Mesodermal cell (in vitro differentiated cells): Measurements from ENCODE around the gene MKNK1.

Source experiments
- H3K27ac ChIP-seq: 2 replicates; pipeline ENCODE4 v1.7.0; 2013; ENCODE audit warnings: mild to moderate bottlenecking, low read depth, low read length, moderate library complexity; ENCODE audit not compliant: severe bottlenecking
- H3K36me3 ChIP-seq: 2 replicates; pipeline ENCODE4 v1.7.1; 2013; ENCODE audit warnings: mild to moderate bottlenecking, low read length, moderate library complexity; ENCODE audit not compliant: control insufficient read depth, insufficient read depth
- H3K4me1 ChIP-seq: one replicate; pipeline ENCODE4 v1.7.1; 2013; ENCODE audit warnings: mild to moderate bottlenecking, low read length; ENCODE audit not compliant: insufficient read depth, control insufficient read depth, poor library complexity, severe bottlenecking
- H3K4me3 ChIP-seq: 2 replicates; pipeline ENCODE4 v1.7.0; 2013; ENCODE audit warnings: low read length, control low read depth, mild to moderate bottlenecking; ENCODE audit not compliant: insufficient read depth, poor library complexity, severe bottlenecking; ENCODE audit errors: extremely low read depth
- H3K9me3 ChIP-seq: 2 replicates; pipeline ENCODE4 v1.7.1; 2013; ENCODE audit warnings: mild to moderate bottlenecking, low read length, moderate library complexity; ENCODE audit not compliant: control insufficient read depth
- WGBS, 2 experiments: methylation state at CpG; one replicate each; pipeline ENCODE4 v1.1.5; 2013; ENCODE audit warnings: missing lambda C conversion rate in 2 of 2; ENCODE audit not compliant: insufficient coverage in 2 of 2; 5-methylcytosine and 5-hydroxymethylcytosine counted together

Gene MKNK1

DNA sequence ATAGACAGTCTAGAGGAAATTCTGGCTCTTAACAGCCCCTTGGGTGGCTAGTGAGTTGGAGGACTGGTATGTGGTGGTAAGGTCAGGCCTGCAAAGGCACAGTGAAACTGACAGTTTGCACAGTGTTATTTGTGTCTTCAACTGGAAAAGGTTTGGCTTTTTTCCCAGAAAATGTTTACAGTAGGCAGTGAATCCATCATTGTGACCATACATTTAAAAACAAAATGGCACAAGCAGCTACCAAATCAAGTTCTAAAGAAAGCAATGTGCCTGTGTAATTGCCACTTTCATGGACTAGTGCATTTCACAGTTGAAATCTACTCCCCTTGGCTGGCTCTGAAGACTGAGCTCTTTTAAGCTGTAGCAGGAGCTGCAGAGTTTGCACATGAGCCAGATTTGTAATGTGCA lies 39.3 kb upstream of the MKNK1 start:
- no peak overlapping the region for H3K4me3 ChIP-seq
- H3K36me3 ChIP-seq: peaks cover 20% of the 10 kb centered on the region
- H3K27ac ChIP-seq: no peak overlapping the region
- no peaks in the 10 kb centered on the region for H3K4me1 ChIP-seq
- no peaks in the 10 kb centered on the region for H3K9me3 ChIP-seq

- Histone ChIP-seq H3K4me1 (no peaks in the 10 kb centered on the region), H3K36me3 (peaks cover 9% of the 10 kb centered on the region), H3K27ac (no peak overlapping the region), H3K4me3 (no peak overlapping the region), H3K9me3 (no peaks in the 10 kb centered on the region)
Observed at GRCh38 chr1:46642115-46642680, 38.1 kb upstream of the MKNK1 start.

- Histone ChIP-seq H3K4me1 (no peaks in the 10 kb centered on the region), H3K27ac (no peak overlapping the region), H3K4me3 (no peak overlapping the region), H3K9me3 (no peaks in the 10 kb centered on the region), H3K36me3 (peaks cover 20% of the 10 kb centered on the region)
- WGBS, 2 experiments: 100% methylated on average over 1 of the region's 1 CpG; no CpG with 5 or more reads in 1 of the 2 experiments
Observed at GRCh38 chr1:46639547-46639946, 35.5 kb upstream of the MKNK1 start.

- H3K36me3 ChIP-seq: peaks cover 26% of the 10 kb centered on the region
- no peak overlapping the region for H3K4me3 ChIP-seq
- H3K27ac ChIP-seq: no peak overlapping the region
- no peaks in the 10 kb centered on the region for H3K9me3 ChIP-seq
- no peaks in the 10 kb centered on the region for H3K4me1 ChIP-seq
Observed at GRCh38 chr1:46638921-46639320, 34.9 kb upstream of the MKNK1 start.

- H3K36me3 ChIP-seq: peaks cover 33% of the 10 kb centered on the region
- 0% methylated on average over 1 of the region's 2 CpGs; no CpG with 5 or more reads in 1 of the 2 experiments for WGBS, 2 experiments
Observed at GRCh38 chr1:46637444-46638083, 33.5 kb upstream of the MKNK1 start.

DNA sequence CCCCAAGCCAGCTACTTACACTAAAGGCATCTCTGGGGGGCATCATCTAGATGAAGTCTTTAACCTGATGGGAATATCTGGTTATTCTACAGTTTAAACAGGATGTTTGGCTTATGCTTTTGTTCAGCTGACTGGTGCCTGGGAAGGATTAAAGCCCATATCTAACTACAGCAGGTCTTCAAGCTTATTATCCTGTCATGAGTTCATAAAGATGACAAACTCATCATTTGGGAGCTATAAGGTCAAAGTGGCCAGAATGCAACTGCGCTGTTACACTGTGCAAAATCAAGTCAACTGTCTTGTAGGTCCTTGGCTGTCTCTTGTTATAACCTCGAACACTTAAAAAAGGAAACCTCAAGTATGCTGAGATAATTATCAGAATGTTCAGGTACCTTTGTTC lies 31.1 kb upstream of the MKNK1 start:
- no peaks in the 10 kb centered on the region for H3K4me1 ChIP-seq
- no peak overlapping the region for H3K4me3 ChIP-seq
- no peaks in the 10 kb centered on the region for H3K9me3 ChIP-seq
- H3K27ac ChIP-seq: no peak overlapping the region
- H3K36me3 ChIP-seq: peaks cover 43% of the 10 kb centered on the region
- 94 to 100% methylated on average over 1 to 2 of the region's 2 CpGs for WGBS, 2 experiments

More at GRCh38 chr1:46637444-46638083, 33.5 kb upstream of the MKNK1 start:
- no peak overlapping the region for H3K4me3 ChIP-seq
- no peak overlapping the region for H3K27ac ChIP-seq
- H3K4me1 ChIP-seq: no peaks in the 10 kb centered on the region
- no peaks in the 10 kb centered on the region for H3K9me3 ChIP-seq

DNA sequence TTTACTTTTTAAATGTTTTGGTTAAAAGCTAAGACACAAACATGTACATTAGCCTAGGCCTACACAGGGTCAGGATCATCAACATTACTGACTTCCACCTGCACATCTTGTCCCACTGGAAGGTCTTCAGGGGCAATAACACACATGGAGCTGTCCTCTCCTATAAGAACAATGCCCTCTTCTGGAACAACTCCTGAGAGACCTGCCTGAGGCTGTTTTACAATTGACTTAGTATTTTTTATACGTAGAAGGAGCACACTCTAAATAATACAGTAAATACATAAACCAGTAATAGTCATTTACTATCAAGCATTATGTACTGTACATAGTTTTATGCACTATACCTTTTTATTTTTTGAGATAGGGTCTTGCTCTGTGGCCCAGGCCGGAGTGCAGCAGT lies 26.7 kb upstream of the MKNK1 start:
- Histone ChIP-seq H3K4me3 (no peak overlapping the region), H3K36me3 (peaks cover 39% of the 10 kb centered on the region), H3K9me3 (no peaks in the 10 kb centered on the region), H3K27ac (no peak overlapping the region), H3K4me1 (no peaks in the 10 kb centered on the region)
- WGBS, 2 experiments: 100% methylated on average over 1 of the region's 2 CpGs; no CpG with 5 or more reads in 1 of the 2 experiments

GRCh38 chr1:46623743-46624644 lies 19.9 kb upstream of the MKNK1 start:
- WGBS, 2 experiments: 81 to 95% methylated on average over 4 of the region's 4 CpGs

DNA sequence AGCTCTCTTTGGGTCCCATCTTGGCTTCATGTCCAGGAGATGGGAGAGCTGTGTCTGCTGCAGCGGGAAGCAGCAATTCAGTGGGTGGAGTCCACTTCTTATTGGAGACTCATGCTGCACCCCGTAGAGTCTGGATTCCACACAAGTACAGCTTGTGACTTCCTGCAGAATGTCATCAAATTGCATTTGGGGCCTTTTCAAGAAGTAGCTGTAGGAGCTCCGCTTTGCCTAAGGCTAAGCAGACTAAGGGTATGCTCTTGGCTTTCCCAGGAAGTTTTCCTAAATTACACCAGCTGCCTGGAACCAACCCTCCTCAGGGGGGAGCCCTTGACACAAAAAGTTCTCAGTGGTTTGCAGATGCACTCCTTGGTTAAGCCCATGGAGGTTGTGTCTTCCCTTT lies 18.3 kb upstream of the MKNK1 start:
- WGBS, 2 experiments: 86 to 95% methylated on average over 2 to 3 of the region's 3 CpGs
- H3K4me3 ChIP-seq: no peak overlapping the region
- H3K9me3 ChIP-seq: no peaks in the 10 kb centered on the region
- H3K4me1 ChIP-seq: no peaks in the 10 kb centered on the region
- no peaks in the 10 kb centered on the region for H3K36me3 ChIP-seq
- peak overlapping the region; percentile 19 for H3K27ac ChIP-seq

More at GRCh38 chr1:46623743-46624644, 19.9 kb upstream of the MKNK1 start:
- Histone ChIP-seq H3K4me3 (no peak overlapping the region), H3K27ac (no peak overlapping the region), H3K4me1 (no peaks in the 10 kb centered on the region), H3K9me3 (no peaks in the 10 kb centered on the region), H3K36me3 (no peaks in the 10 kb centered on the region)

- Histone ChIP-seq H3K27ac (peak overlapping the region; percentile 19), H3K4me3 (no peak overlapping the region), H3K9me3 (no peaks in the 10 kb centered on the region), H3K4me1 (no peaks in the 10 kb centered on the region), H3K36me3 (no peaks in the 10 kb centered on the region)
- 75 to 87% methylated on average over 4 of the region's 7 CpGs for WGBS, 2 experiments
Observed at GRCh38 chr1:46621930-46622329, 17.9 kb upstream of the MKNK1 start.
